ENCODE results near the gene USP25.
"Not testable (repeated sequence)": the region's sequence is repeated elsewhere in the genome, so short reads cannot be mapped to it uniquely, and the experiment has no call there.

The USP25 gene

GRCh38 chr21:15731243-15731613 is 1.4 kb downstream of the USP25 start:
- intact Hi-C loops (cut with DNase I): no loop called here

GRCh38 chr21:15732290-15732995 is 2.7 kb downstream of the USP25 start:
- DNase-seq: no peak

More at GRCh38 chr21:15731243-15731613, 1.4 kb downstream of the USP25 start:
- DNase-seq: no peak

GRCh38 chr21:15732996-15733329 is 3.2 kb downstream of the USP25 start:
- no peak for DNase-seq

More at GRCh38 chr21:15732290-15732995, 2.7 kb downstream of the USP25 start:
- intact Hi-C loops (cut with DNase I): no loop called here

GRCh38 chr21:15735409-15735808 is 5.6 kb downstream of the USP25 start:
- DNase-seq: no peak
- intact Hi-C loops (cut with DNase I): no loop called here

More at GRCh38 chr21:15732996-15733329, 3.2 kb downstream of the USP25 start:
- intact Hi-C loops (cut with DNase I): no loop called here

- DNase-seq; intact Hi-C loops (cut with DNase I): not testable (repeated sequence)
Measured at GRCh38 chr21:15735931-15736330, 6.1 kb downstream of the USP25 start.

GRCh38 chr21:15738779-15739178 is 9.0 kb downstream of the USP25 start:
- intact Hi-C loops (cut with DNase I); DNase-seq: not testable (repeated sequence)

- intact Hi-C loops (cut with DNase I): no loop called here
- DNase-seq: no peak
Measured at GRCh38 chr21:15740383-15740782, 10.6 kb downstream of the USP25 start.

- DNase-seq: no peak
- intact Hi-C loops (cut with DNase I): no loop called here
Measured at GRCh38 chr21:15741510-15741909, 11.7 kb downstream of the USP25 start.

- no peak for DNase-seq
- intact Hi-C loops (cut with DNase I): no loop called here
Measured at GRCh38 chr21:15742052-15742670, 12.4 kb downstream of the USP25 start.

- peak in 2 of 10 donors; percentile 63 to 81 for DNase-seq
- intact Hi-C loops (cut with DNase I): no loop called here
Measured at GRCh38 chr21:15742694-15743093, 12.9 kb downstream of the USP25 start.

GRCh38 chr21:15743593-15743992 is 13.8 kb downstream of the USP25 start:
- DNase-seq: no peak
- intact Hi-C loops (cut with DNase I): no loop called here

GRCh38 chr21:15744926-15745325 is 15.1 kb downstream of the USP25 start:
- no peak for DNase-seq
- intact Hi-C loops (cut with DNase I): no loop called here

- intact Hi-C loops (cut with DNase I): no loop called here
- no peak for DNase-seq
Measured at GRCh38 chr21:15748586-15748985, 18.8 kb downstream of the USP25 start.

- no peak for DNase-seq
Measured at GRCh38 chr21:15749082-15749860, 19.5 kb downstream of the USP25 start.

GRCh38 chr21:15749861-15750159 is 20.0 kb downstream of the USP25 start:
- intact Hi-C loops (cut with DNase I): no loop called here
- no peak for DNase-seq

More at GRCh38 chr21:15749082-15749860, 19.5 kb downstream of the USP25 start:
- intact Hi-C loops (cut with DNase I): no loop called here

- no peak for DNase-seq
- intact Hi-C loops (cut with DNase I): no loop called here
Measured at GRCh38 chr21:15751037-15751436, 21.3 kb downstream of the USP25 start.

GRCh38 chr21:15751546-15751945 is 21.8 kb downstream of the USP25 start:
- no peak for DNase-seq
- intact Hi-C loops (cut with DNase I): no loop called here

- intact Hi-C loops (cut with DNase I): no loop called here
- no peak for DNase-seq
Measured at GRCh38 chr21:15752763-15753407, 23.1 kb downstream of the USP25 start.

- intact Hi-C loops (cut with DNase I): no loop called here
- no peak for DNase-seq
Measured at GRCh38 chr21:15753741-15754140, 24.0 kb downstream of the USP25 start.

- intact Hi-C loops (cut with DNase I): no loop called here
- DNase-seq: no peak
Measured at GRCh38 chr21:15754640-15755039, 24.9 kb downstream of the USP25 start.

GRCh38 chr21:15755125-15755524 is 25.3 kb downstream of the USP25 start:
- intact Hi-C loops (cut with DNase I): no loop called here
- no peak for DNase-seq

Measured in posterior cingulate gyrus (tissue), 11 donors.